ENCODE results near the gene NFASC. TPM values are rescaled to one million over a fixed set of nuclear protein-coding genes. Genes with fewer than 3 reads are reported as not detected.

NFASC gene
- total and polyA plus RNA-seq, 2 experiments from 2014 or later: 3.9 to 11.7 TPM

DNA sequence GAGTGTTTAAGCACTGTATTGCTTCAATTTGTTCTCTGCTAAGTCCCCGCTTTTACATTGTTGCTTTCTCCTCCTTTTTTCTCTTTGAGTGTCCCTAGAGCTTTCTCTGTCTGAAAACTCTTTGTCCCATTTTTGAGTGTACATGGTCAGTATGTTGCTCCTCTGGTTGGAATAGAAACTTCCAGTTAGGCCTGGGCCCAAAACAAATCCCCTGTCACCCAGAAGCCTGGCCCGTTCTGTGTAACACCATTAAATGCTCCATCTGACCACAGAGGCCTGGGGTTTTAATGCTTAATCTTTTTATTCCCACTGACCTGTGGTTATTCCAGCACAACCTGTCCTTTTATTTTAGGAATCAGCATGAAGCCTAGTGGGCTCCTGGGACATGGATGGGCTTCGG lies 28.3 kb upstream of the NFASC start:
- H3K27me3 Mint-ChIP-seq (ENCODE audit: insufficient read depth, low read depth, poor library complexity): peaks cover 5% of the 10 kb centered on the region
- Histone ChIP-seq H4K20me1 (replicated peaks; ENCODE audit: insufficient read depth) (0 out of 2 replicates have a peak, but pooled peaks cover 4% of the 10 kb centered on the region), H3K36me3 (ENCODE audit: insufficient read depth) (no peaks in the 10 kb centered on the region), H3K4me1 (ENCODE audit: insufficient read depth) (no peaks in the 10 kb centered on the region), H2AFZ (no peak overlapping the region), H3K27me3 (ENCODE audit: insufficient read depth) (no peaks in the 10 kb centered on the region), H3K27ac (ENCODE audit: low read depth) (no peak overlapping the region), H3K9me2 (ENCODE audit: insufficient read depth) (no peaks in the 10 kb centered on the region; the same call in 1 of the 2 replicates), H3F3A (replicated peaks; ENCODE audit: low read depth) (no peaks in the 10 kb centered on the region), H3K4me3 (no peak overlapping the region), H3K4me2 (no peak overlapping the region), H3K79me2 (replicated peaks; ENCODE audit: insufficient read depth) (no peaks in the 10 kb centered on the region)
- H3K9me3 Mint-ChIP-seq: no peaks in the 10 kb centered on the region
- no peak for TF ChIP-seq STAT1 (IDR thresholded peaks at IDR 0.05; ENCODE audit: unreplicated experiment)
- TF ChIP-seq, protein P1, sequence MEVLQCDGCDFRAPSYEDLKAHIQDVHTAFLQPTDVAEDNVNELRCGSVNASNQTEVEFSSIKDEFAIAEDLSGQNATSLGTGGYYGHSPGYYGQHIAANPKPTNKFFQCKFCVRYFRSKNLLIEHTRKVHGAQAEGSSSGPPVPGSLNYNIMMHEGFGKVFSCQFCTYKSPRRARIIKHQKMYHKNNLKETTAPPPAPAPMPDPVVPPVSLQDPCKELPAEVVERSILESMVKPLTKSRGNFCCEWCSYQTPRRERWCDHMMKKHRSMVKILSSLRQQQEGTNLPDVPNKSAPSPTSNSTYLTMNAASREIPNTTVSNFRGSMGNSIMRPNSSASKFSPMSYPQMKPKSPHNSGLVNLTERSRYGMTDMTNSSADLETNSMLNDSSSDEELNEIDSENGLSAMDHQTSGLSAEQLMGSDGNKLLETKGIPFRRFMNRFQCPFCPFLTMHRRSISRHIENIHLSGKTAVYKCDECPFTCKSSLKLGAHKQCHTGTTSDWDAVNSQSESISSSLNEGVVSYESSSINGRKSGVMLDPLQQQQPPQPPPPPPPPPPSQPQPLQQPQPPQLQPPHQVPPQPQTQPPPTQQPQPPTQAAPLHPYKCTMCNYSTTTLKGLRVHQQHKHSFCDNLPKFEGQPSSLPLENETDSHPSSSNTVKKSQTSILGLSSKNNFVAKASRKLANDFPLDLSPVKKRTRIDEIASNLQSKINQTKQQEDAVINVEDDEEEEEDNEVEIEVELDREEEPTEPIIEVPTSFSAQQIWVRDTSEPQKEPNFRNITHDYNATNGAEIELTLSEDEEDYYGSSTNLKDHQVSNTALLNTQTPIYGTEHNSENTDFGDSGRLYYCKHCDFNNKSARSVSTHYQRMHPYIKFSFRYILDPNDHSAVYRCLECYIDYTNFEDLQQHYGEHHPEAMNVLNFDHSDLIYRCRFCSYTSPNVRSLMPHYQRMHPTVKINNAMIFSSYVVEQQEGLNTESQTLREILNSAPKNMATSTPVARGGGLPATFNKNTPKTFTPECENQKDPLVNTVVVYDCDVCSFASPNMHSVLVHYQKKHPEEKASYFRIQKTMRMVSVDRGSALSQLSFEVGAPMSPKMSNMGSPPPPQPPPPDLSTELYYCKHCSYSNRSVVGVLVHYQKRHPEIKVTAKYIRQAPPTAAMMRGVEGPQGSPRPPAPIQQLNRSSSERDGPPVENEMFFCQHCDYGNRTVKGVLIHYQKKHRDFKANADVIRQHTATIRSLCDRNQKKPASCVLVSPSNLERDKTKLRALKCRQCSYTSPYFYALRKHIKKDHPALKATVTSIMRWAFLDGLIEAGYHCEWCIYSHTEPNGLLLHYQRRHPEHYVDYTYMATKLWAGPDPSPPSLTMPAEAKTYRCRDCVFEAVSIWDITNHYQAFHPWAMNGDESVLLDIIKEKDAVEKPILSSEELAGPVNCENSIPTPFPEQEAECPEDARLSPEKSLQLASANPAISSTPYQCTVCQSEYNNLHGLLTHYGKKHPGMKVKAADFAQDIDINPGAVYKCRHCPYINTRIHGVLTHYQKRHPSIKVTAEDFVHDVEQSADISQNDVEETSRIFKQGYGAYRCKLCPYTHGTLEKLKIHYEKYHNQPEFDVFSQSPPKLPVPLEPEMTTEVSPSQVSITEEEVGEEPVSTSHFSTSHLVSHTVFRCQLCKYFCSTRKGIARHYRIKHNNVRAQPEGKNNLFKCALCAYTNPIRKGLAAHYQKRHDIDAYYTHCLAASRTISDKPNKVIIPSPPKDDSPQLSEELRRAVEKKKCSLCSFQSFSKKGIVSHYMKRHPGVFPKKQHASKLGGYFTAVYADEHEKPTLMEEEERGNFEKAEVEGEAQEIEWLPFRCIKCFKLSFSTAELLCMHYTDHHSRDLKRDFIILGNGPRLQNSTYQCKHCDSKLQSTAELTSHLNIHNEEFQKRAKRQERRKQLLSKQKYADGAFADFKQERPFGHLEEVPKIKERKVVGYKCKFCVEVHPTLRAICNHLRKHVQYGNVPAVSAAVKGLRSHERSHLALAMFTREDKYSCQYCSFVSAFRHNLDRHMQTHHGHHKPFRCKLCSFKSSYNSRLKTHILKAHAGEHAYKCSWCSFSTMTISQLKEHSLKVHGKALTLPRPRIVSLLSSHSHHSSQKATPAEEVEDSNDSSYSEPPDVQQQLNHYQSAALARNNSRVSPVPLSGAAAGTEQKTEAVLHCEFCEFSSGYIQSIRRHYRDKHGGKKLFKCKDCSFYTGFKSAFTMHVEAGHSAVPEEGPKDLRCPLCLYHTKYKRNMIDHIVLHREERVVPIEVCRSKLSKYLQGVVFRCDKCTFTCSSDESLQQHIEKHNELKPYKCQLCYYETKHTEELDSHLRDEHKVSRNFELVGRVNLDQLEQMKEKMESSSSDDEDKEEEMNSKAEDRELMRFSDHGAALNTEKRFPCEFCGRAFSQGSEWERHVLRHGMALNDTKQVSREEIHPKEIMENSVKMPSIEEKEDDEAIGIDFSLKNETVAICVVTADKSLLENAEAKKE (CRISPR knock-in tag; IDR thresholded peaks at IDR 0.05): no peak
- ATAC-seq (no peak), DNase-seq (ENCODE audit: low spot score) (no peak)
- H3K36me3 Mint-ChIP-seq (ENCODE audit: low read depth): no peaks in the 10 kb centered on the region
- no peak overlapping the region for H3K27ac Mint-ChIP-seq
- H3K4me1 Mint-ChIP-seq: peaks cover 10% of the 10 kb centered on the region
- no peak overlapping the region for H3K4me3 Mint-ChIP-seq

DNA sequence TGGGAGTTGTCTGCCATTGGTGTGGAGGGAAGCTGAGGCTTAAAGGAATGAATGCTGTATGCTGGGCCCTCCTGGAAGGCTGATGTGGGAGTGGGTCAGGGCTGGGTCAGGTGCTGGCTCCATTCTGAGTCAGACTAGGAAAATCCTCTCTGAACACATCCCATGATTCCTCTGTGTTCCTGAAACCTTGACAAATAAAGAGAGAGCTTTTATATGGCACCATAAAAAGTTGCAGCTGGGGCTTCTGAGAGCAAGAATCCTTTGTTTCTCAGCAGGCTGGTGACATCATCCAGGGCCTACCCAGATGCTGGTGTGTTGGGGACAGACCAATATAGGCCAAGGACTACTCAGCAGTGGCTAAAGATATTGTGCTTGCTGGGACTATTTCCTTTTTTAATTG lies 27.8 kb upstream of the NFASC start:
- Mint-ChIP-seq H3K27me3 (ENCODE audit: insufficient read depth, low read depth, poor library complexity) (peaks cover 5% of the 10 kb centered on the region), H3K9me3 (no peaks in the 10 kb centered on the region), H3K4me1 (peaks cover 10% of the 10 kb centered on the region), H3K4me3 (no peak overlapping the region), H3K27ac (no peak overlapping the region), H3K36me3 (ENCODE audit: low read depth) (no peaks in the 10 kb centered on the region)
- Histone ChIP-seq H3K9me2 (ENCODE audit: insufficient read depth) (no peaks in the 10 kb centered on the region; the same call in 1 of the 2 replicates), H3K4me2 (no peak overlapping the region), H3K79me2 (replicated peaks; ENCODE audit: insufficient read depth) (no peaks in the 10 kb centered on the region), H3K27me3 (ENCODE audit: insufficient read depth) (no peaks in the 10 kb centered on the region), H3F3A (replicated peaks; ENCODE audit: low read depth) (no peaks in the 10 kb centered on the region), H4K20me1 (replicated peaks; ENCODE audit: insufficient read depth) (0 out of 2 replicates have a peak, but pooled peaks cover 1% of the 10 kb centered on the region), H2AFZ (no peak overlapping the region), H3K27ac (ENCODE audit: low read depth) (no peak overlapping the region), H3K4me3 (no peak overlapping the region), H3K4me1 (ENCODE audit: insufficient read depth) (no peaks in the 10 kb centered on the region), H3K36me3 (ENCODE audit: insufficient read depth) (no peaks in the 10 kb centered on the region)
- DNase-seq (ENCODE audit: low spot score) (no peak), ATAC-seq (no peak)
- TF ChIP-seq POLR2AphosphoS5 (IDR thresholded peaks at IDR 0.05; ENCODE audit: low read depth) (no peak), ZNF331 (CRISPR knock-in tag; IDR thresholded peaks at IDR 0.05; ENCODE audit: low read depth) (no peak), EZH2 (IDR thresholded peaks at IDR 0.05; ENCODE audit: low read depth, unreplicated experiment) (no peak), EZH2phosphoT487 (IDR thresholded peaks at IDR 0.05; ENCODE audit: unreplicated experiment) (no peak), ZNF114 (CRISPR knock-in tag; IDR thresholded peaks at IDR 0.05) (no peak), STAT1 (IDR thresholded peaks at IDR 0.05; ENCODE audit: unreplicated experiment) (no peak)
- TF ChIP-seq, protein P2, sequence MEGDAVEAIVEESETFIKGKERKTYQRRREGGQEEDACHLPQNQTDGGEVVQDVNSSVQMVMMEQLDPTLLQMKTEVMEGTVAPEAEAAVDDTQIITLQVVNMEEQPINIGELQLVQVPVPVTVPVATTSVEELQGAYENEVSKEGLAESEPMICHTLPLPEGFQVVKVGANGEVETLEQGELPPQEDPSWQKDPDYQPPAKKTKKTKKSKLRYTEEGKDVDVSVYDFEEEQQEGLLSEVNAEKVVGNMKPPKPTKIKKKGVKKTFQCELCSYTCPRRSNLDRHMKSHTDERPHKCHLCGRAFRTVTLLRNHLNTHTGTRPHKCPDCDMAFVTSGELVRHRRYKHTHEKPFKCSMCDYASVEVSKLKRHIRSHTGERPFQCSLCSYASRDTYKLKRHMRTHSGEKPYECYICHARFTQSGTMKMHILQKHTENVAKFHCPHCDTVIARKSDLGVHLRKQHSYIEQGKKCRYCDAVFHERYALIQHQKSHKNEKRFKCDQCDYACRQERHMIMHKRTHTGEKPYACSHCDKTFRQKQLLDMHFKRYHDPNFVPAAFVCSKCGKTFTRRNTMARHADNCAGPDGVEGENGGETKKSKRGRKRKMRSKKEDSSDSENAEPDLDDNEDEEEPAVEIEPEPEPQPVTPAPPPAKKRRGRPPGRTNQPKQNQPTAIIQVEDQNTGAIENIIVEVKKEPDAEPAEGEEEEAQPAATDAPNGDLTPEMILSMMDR (conservative IDR thresholded peaks at IDR 0.05; ENCODE audit: low read depth in 2 of 2): no peak
